ENCODE results near the gene SEZ6L2. TPM values are rescaled to one million over a fixed set of nuclear protein-coding genes. Genes with fewer than 3 reads are reported as not detected.

The SEZ6L2 gene
- total and polyA plus RNA-seq, 9 of the 15 experiments (the other 6 are each of a cell fraction or from before 2014, with no cell fraction given), result 0.10 to 2.1 (median 0.72) TPM

DNA sequence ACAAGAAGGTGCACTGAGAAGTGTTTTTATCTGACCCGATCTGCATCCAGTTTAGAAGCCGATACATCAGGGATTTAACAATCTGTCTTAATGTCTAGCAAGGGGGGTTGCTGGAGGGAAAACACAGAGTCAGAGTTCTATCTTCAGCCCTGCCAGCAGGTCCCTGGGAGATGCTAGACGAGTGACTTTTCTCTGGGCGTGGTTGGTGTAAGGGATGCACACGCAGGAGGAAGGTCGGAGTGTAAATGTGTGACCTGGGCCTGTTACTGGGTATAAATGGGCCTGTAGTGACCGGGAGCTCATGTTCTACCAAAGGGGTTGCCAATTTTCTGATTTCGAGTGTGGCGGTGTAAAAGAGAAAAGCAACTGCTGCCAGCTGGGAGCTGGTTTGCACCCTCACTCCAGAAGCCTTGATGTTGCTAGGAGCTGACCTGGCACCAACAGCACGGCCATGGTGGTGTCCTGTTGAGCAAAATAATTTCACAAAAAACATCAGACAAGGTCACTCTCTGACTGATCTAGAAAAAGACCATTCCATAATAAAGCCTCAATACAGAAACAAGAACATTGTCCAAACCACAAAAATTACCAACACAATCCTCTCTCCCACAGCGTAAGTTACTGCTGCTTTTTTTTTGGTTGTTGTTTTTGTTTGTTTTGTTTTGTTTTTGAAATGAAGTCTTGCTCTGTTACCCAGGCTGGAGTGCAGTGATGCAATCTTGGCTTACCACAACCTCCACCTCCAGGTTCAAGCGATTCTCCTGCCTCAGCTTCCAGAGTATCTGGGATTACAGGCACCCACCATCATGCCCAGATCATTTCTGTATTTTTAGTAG, 27.9 kb upstream of the SEZ6L2 start (continued):
- TF ChIP-seq, protein P1, sequence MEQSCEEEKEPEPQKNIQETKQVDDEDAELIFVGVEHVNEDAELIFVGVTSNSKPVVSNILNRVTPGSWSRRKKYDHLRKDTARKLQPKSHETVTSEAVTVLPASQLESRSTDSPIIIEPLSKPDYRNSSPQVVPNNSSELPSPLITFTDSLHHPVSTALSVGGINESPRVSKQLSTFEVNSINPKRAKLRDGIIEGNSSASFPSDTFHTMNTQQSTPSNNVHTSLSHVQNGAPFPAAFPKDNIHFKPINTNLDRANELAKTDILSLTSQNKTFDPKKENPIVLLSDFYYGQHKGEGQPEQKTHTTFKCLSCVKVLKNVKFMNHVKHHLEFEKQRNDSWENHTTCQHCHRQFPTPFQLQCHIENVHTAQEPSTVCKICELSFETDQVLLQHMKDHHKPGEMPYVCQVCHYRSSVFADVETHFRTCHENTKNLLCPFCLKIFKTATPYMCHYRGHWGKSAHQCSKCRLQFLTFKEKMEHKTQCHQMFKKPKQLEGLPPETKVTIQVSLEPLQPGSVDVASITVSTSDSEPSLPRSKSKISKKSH (CRISPR knock-in tag; IDR thresholded peaks at IDR 0.05), result no peak
- TF ChIP-seq NCOA4 (IDR thresholded peaks at IDR 0.05; ENCODE audit: partially characterized antibody) (no peak), NFXL1 (CRISPR knock-in tag; IDR thresholded peaks at IDR 0.05) (no peak), COPS2 (conservative IDR thresholded peaks at IDR 0.05) (no peak), GTF2F1 (IDR thresholded peaks at IDR 0.05; ENCODE audit: low read depth, low read length) (no peak)

DNA sequence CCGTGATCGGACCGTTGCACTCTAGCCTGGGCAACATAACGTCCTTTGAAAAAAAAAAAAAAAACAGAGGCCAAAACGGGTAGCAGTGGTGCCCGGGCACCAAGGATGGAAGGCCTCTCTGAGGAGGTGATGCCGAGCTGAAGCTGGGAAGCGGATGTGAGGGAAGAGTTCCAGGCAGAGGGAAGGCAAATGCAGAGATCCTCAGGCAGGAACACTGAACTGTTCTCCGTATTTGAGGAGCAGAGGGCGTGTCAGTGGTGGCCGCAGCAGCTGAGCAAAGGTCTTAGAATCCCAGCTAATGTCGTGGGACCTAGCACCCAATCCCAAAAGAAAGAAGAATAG, 27.3 kb upstream of the SEZ6L2 start:
- Histone ChIP-seq H3K4me2 (ENCODE audit: insufficient read depth, low read length) (peak overlapping the region; percentile 86), H3K4me3 (peak overlapping the region; percentile 91), H3K9me3 (replicated peaks; ENCODE audit: control insufficient read depth, insufficient read depth, low read depth, low read length) (no peaks in the 10 kb centered on the region), H3K9me1 (ENCODE audit: control insufficient read depth, insufficient read depth, low read length) (no peaks in the 10 kb centered on the region), H3K27ac (ENCODE audit: extremely low read depth, low read depth, low read length) (peak overlapping the region; percentile 93), H3K27me3 (ENCODE audit: control insufficient read depth in 2 of 2, insufficient read depth in 2 of 2, low read length in 2 of 2) (no peaks in the 10 kb centered on the region), H2AFZ (ENCODE audit: low read depth, low read length) (peak overlapping the region; percentile 100), H3K9ac (ENCODE audit: insufficient read depth in 1 of 2, low read depth in 2 of 2, low read length in 2 of 2) (peak overlapping the region; percentile 91 to 94), H4K20me1 (replicated peaks; ENCODE audit: control insufficient read depth, insufficient read depth, low read length) (no peaks in the 10 kb centered on the region), H3K36me3 (ENCODE audit: control insufficient read depth, insufficient read depth, low read length) (peaks cover 15% of the 10 kb centered on the region; the same call in 2 of the 3 replicates), H3K79me2 (ENCODE audit: control insufficient read depth, insufficient read depth, low read length) (peaks cover 27% of the 10 kb centered on the region), H3K4me1 (replicated peaks in 1 of 2; ENCODE audit: control insufficient read depth in 2 of 2, insufficient read depth in 2 of 2, low read length in 2 of 2) (peaks cover 13 to 29% of the 10 kb centered on the region in 2 experiments; a peak in 4 of 5 replicates)
- ChIA-PET POLR2A (interaction anchor here (0.6 to 3.0 kb wide), 10 partner anchors 10 to 1160 kb away, joined by 3 to 17 read pairs (median 4); partner anchors contain the start of gene TMEM219), CTCF (ENCODE audit: low intra/inter-chr PET ratio) (no interaction called here)
- in situ Hi-C loops (cut with MboI) (no loop called here), intact Hi-C loops (cut with micrococcal nuclease) (loop anchor here (1.0 to 5.0 kb wide), 3 partner anchors 17 to 71 kb away; partner anchors contain the start of genes HIRIP3, INO80E and TMEM219)
- BruUV-seq (replicated peaks), result no TSS peak
- FAIRE-seq (peak; percentile 78), ATAC-seq (peak; percentile 40), DNase-seq (ENCODE audit: extremely low read depth in 1 of 4, low spot score in 3 of 4) (peak in 3 of 4 experiments; percentile 24 to 37 (median 31))
- WGBS (ENCODE audit: insufficient coverage, low coverage, missing lambda C conversion rate), result 15% methylated on average over 11 of the region's 12 CpGs
- TF ChIP-seq, protein P2, sequence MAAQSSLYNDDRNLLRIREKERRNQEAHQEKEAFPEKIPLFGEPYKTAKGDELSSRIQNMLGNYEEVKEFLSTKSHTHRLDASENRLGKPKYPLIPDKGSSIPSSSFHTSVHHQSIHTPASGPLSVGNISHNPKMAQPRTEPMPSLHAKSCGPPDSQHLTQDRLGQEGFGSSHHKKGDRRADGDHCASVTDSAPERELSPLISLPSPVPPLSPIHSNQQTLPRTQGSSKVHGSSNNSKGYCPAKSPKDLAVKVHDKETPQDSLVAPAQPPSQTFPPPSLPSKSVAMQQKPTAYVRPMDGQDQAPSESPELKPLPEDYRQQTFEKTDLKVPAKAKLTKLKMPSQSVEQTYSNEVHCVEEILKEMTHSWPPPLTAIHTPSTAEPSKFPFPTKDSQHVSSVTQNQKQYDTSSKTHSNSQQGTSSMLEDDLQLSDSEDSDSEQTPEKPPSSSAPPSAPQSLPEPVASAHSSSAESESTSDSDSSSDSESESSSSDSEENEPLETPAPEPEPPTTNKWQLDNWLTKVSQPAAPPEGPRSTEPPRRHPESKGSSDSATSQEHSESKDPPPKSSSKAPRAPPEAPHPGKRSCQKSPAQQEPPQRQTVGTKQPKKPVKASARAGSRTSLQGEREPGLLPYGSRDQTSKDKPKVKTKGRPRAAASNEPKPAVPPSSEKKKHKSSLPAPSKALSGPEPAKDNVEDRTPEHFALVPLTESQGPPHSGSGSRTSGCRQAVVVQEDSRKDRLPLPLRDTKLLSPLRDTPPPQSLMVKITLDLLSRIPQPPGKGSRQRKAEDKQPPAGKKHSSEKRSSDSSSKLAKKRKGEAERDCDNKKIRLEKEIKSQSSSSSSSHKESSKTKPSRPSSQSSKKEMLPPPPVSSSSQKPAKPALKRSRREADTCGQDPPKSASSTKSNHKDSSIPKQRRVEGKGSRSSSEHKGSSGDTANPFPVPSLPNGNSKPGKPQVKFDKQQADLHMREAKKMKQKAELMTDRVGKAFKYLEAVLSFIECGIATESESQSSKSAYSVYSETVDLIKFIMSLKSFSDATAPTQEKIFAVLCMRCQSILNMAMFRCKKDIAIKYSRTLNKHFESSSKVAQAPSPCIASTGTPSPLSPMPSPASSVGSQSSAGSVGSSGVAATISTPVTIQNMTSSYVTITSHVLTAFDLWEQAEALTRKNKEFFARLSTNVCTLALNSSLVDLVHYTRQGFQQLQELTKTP (IDR thresholded peaks at IDR 0.05; ENCODE audit: low read depth in 1 of 2, partially characterized antibody in 2 of 2), result peak in 1 of 2 experiments; percentile 11
- TF ChIP-seq, protein P3, sequence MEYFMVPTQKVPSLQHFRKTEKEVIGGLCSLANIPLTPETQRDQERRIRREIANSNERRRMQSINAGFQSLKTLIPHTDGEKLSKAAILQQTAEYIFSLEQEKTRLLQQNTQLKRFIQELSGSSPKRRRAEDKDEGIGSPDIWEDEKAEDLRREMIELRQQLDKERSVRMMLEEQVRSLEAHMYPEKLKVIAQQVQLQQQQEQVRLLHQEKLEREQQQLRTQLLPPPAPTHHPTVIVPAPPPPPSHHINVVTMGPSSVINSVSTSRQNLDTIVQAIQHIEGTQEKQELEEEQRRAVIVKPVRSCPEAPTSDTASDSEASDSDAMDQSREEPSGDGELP (CRISPR knock-in tag; IDR thresholded peaks at IDR 0.05; ENCODE audit: borderline replicate concordance), result 0 out of 2 replicates have a peak, but pooled peaks have one; percentile 15
- peak; percentile 5 for TF ChIP-seq HNRNPLL (IDR thresholded peaks at IDR 0.05; ENCODE audit: low read depth, low read length, poor library complexity, severe bottlenecking)
- TF ChIP-seq, protein P4, sequence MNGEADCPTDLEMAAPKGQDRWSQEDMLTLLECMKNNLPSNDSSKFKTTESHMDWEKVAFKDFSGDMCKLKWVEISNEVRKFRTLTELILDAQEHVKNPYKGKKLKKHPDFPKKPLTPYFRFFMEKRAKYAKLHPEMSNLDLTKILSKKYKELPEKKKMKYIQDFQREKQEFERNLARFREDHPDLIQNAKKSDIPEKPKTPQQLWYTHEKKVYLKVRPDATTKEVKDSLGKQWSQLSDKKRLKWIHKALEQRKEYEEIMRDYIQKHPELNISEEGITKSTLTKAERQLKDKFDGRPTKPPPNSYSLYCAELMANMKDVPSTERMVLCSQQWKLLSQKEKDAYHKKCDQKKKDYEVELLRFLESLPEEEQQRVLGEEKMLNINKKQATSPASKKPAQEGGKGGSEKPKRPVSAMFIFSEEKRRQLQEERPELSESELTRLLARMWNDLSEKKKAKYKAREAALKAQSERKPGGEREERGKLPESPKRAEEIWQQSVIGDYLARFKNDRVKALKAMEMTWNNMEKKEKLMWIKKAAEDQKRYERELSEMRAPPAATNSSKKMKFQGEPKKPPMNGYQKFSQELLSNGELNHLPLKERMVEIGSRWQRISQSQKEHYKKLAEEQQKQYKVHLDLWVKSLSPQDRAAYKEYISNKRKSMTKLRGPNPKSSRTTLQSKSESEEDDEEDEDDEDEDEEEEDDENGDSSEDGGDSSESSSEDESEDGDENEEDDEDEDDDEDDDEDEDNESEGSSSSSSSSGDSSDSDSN (IDR thresholded peaks at IDR 0.05; ENCODE audit: borderline replicate concordance in 1 of 2, low read depth in 2 of 2, low read length in 2 of 2), result 0 out of 4 replicates have a peak, but pooled peaks of 1 of the 2 experiments have one; percentile 45

Measured in K562 (cell line).